ENCODE results near the gene OTUD5.

GRCh38 chrX:48892896-48893295 is 64.5 kb downstream of the OTUD5 start:
- TF ChIP-seq, protein P1, sequence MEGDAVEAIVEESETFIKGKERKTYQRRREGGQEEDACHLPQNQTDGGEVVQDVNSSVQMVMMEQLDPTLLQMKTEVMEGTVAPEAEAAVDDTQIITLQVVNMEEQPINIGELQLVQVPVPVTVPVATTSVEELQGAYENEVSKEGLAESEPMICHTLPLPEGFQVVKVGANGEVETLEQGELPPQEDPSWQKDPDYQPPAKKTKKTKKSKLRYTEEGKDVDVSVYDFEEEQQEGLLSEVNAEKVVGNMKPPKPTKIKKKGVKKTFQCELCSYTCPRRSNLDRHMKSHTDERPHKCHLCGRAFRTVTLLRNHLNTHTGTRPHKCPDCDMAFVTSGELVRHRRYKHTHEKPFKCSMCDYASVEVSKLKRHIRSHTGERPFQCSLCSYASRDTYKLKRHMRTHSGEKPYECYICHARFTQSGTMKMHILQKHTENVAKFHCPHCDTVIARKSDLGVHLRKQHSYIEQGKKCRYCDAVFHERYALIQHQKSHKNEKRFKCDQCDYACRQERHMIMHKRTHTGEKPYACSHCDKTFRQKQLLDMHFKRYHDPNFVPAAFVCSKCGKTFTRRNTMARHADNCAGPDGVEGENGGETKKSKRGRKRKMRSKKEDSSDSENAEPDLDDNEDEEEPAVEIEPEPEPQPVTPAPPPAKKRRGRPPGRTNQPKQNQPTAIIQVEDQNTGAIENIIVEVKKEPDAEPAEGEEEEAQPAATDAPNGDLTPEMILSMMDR (IDR thresholded peaks at IDR 0.05) = no peak
- no peak for TF ChIP-seq POLR2A (IDR thresholded peaks at IDR 0.05)

All from testis (tissue), 2 donors.